Uterus (tissue), 2 donors: ENCODE data around the gene LRRC8C.

ENCODE experiments used
- CTCF ChIP-seq, 4 experiments: fragments of 200-600 bp in 2 of 4; fragments of 450-650 bp in 2 of 4; sonication (generic) in 2 of 4; IDR thresholded peaks; one replicate each; pipeline ENCODE4 v1.5.1; 2016 to 2019; ENCODE audit warnings: antibody characterized with exemption in 4 of 4, mild to moderate bottlenecking in 2 of 4, moderate library complexity in 1 of 4
- POLR2A ChIP-seq, 2 donors: fragments of 450-650 bp; IDR thresholded peaks; one replicate each; pipeline ENCODE4 v1.6.1; 2016; ENCODE audit warnings: antibody characterized with exemption in 2 of 2, mild to moderate bottlenecking in 1 of 2, moderate library complexity in 1 of 2

GRCh38 chr1:89712420-89712819, 79.5 kb downstream of the LRRC8C start:
- TF ChIP-seq CTCF (IDR thresholded peaks at IDR 0.05) (no peak), POLR2A (IDR thresholded peaks at IDR 0.05) (no peak)
